ENCODE results near the gene FRK.
"Not testable (repeated sequence)": the region's sequence is repeated elsewhere in the genome, so short reads cannot be mapped to it uniquely, and the experiment has no call there.

Gene FRK

GRCh38 chr6:115932481-115932880 is 128.2 kb downstream of the FRK start:
- in situ Hi-C loops (cut with MboI; ENCODE audit: low pct_unique_long_range_greater_than_20kb, low sequenced_read_pairs, unreplicated experiment) = no loop called here
- no peak for TF ChIP-seq CTCF (IDR thresholded peaks at IDR 0.05; ENCODE audit: extremely low read depth, insufficient read depth, missing control alignments)
- no peak for DNase-seq (ENCODE audit: low spot score)

- DNase-seq (ENCODE audit: low spot score); in situ Hi-C loops (cut with MboI; ENCODE audit: low pct_unique_long_range_greater_than_20kb, low sequenced_read_pairs, unreplicated experiment): not testable (repeated sequence)
These were observed 132.7 kb downstream of the FRK start for GRCh38 chr6:115928000-115928399.

GRCh38 chr6:115922971-115923370 is 137.7 kb downstream of the FRK start:
- TF ChIP-seq CTCF (IDR thresholded peaks at IDR 0.05; ENCODE audit: extremely low read depth, insufficient read depth, missing control alignments) = no peak
- in situ Hi-C loops (cut with MboI; ENCODE audit: low pct_unique_long_range_greater_than_20kb, low sequenced_read_pairs, unreplicated experiment) = loop anchor here (25.0 kb wide), 1 partner anchor 1186 kb away; no protein-coding TSS in a partner anchor
- no peak for DNase-seq (ENCODE audit: low spot score)

- TF ChIP-seq CTCF (IDR thresholded peaks at IDR 0.05; ENCODE audit: extremely low read depth, insufficient read depth, missing control alignments) = no peak
- no peak for DNase-seq (ENCODE audit: low spot score)
- in situ Hi-C loops (cut with MboI; ENCODE audit: low pct_unique_long_range_greater_than_20kb, low sequenced_read_pairs, unreplicated experiment) = loop anchor here (25.0 kb wide), 1 partner anchor 1177 kb away; no protein-coding TSS in a partner anchor
These were observed 146.6 kb downstream of the FRK start for GRCh38 chr6:115914098-115914497.

GRCh38 chr6:115909923-115910546 is 150.7 kb downstream of the FRK start:
- no peak for TF ChIP-seq CTCF (IDR thresholded peaks at IDR 0.05; ENCODE audit: extremely low read depth, insufficient read depth, missing control alignments)
- in situ Hi-C loops (cut with MboI; ENCODE audit: low pct_unique_long_range_greater_than_20kb, low sequenced_read_pairs, unreplicated experiment) = loop anchor here (25.0 kb wide), 1 partner anchor 1173 kb away; no protein-coding TSS in a partner anchor
- DNase-seq (ENCODE audit: low spot score) = no peak

GRCh38 chr6:115908906-115909559 is 151.7 kb downstream of the FRK start:
- in situ Hi-C loops (cut with MboI; ENCODE audit: low pct_unique_long_range_greater_than_20kb, low sequenced_read_pairs, unreplicated experiment) = loop anchor here (25.0 kb wide), 1 partner anchor 1172 kb away; no protein-coding TSS in a partner anchor
- no peak for TF ChIP-seq CTCF (IDR thresholded peaks at IDR 0.05; ENCODE audit: extremely low read depth, insufficient read depth, missing control alignments)
- DNase-seq (ENCODE audit: low spot score) = no peak

GRCh38 chr6:115905471-115905870 is 155.2 kb downstream of the FRK start:
- in situ Hi-C loops (cut with MboI; ENCODE audit: low pct_unique_long_range_greater_than_20kb, low sequenced_read_pairs, unreplicated experiment) = loop anchor here (25.0 kb wide), 1 partner anchor 1168 kb away; no protein-coding TSS in a partner anchor

More at GRCh38 chr6:115905471-115905870, 155.2 kb downstream of the FRK start:
- TF ChIP-seq CTCF (IDR thresholded peaks at IDR 0.05; ENCODE audit: extremely low read depth, insufficient read depth, missing control alignments) = no peak
- no peak for DNase-seq (ENCODE audit: low spot score)

Data from GM13977 (cell line).